ENCODE measurements around the gene PTCH2. TPM values are rescaled to one million over a fixed set of nuclear protein-coding genes. Genes with fewer than 3 reads are reported as not detected.
"Not testable (repeated sequence)": the region's sequence is repeated elsewhere in the genome, so short reads cannot be mapped to it uniquely, and the experiment has no call there.

Gene PTCH2
- total RNA-seq, 2 donors from 2014 or later = 0.26 to 0.99 TPM

DNA sequence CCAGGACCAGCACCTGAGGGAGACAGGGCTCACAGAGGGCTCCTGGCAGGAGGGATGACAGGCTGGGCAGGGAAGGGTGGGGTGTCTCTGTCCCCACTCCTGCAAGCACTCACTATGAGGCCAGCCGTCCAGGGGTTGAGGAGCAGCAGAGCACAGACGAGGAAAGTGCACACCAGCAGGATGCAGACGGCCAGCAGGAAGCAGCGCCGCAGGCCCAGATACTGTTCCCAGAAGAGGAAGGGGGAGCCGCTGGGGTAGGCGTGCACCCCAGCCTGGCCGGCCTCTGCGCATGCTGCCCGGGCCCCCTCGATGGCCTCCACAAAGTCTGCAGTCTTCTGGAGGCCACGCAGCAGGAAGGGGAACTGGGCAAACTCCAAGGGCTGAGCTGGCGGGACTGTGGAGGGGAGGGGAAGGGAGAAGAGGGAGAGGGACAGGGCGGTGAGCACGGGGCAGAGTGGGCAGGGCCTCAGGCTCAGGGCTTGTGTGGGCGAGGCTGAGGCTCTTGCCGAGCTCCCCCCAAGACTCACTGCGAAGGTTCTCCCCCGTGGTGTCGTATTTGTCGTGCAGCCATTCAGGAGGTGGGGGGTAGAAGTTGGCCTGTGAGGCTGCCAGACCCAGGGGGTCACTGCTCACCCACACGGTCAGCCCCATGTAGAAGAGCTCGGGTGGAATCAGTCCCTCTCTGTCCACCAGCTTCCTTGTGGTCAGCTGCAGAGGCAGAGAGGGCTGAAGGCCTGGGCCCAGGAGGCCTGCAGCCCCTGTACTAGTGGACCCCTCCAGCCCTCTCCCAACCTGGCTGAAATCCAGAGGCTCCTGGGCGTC is 16.5 kb downstream of the PTCH2 start:
- Histone ChIP-seq H3K9me3 (no peaks in the 10 kb centered on the region), H3K4me1 (no peaks in the 10 kb centered on the region), H3K4me3 (no peak overlapping the region), H3K36me3 (replicated peaks in 1 of 2; ENCODE audit: insufficient read depth in 1 of 2, low read depth in 2 of 2) (no peaks in the 10 kb centered on the region), H3K27ac (peak overlapping the region in 2 of 4 donors; percentile 3 to 63), H3K27me3 (no peaks in the 10 kb centered on the region)
- TF ChIP-seq, protein P1, sequence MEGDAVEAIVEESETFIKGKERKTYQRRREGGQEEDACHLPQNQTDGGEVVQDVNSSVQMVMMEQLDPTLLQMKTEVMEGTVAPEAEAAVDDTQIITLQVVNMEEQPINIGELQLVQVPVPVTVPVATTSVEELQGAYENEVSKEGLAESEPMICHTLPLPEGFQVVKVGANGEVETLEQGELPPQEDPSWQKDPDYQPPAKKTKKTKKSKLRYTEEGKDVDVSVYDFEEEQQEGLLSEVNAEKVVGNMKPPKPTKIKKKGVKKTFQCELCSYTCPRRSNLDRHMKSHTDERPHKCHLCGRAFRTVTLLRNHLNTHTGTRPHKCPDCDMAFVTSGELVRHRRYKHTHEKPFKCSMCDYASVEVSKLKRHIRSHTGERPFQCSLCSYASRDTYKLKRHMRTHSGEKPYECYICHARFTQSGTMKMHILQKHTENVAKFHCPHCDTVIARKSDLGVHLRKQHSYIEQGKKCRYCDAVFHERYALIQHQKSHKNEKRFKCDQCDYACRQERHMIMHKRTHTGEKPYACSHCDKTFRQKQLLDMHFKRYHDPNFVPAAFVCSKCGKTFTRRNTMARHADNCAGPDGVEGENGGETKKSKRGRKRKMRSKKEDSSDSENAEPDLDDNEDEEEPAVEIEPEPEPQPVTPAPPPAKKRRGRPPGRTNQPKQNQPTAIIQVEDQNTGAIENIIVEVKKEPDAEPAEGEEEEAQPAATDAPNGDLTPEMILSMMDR (IDR thresholded peaks at IDR 0.05) = no peak
- TF ChIP-seq POLR2A (IDR thresholded peaks at IDR 0.05) = peak in 1 of 3 donors; percentile 20
- DNase-seq = peak in 2 of 4 donors; percentile 14 to 72
- peak; percentile 38 for ATAC-seq
- intact Hi-C loops (cut with DNase I) = loop anchor here (5.0 kb wide), 1 partner anchor 34 kb away; no protein-coding TSS in a partner anchor
- 64 to 79% methylated on average over 19 to 24 of the region's 24 CpGs for WGBS, 2 donors

DNA sequence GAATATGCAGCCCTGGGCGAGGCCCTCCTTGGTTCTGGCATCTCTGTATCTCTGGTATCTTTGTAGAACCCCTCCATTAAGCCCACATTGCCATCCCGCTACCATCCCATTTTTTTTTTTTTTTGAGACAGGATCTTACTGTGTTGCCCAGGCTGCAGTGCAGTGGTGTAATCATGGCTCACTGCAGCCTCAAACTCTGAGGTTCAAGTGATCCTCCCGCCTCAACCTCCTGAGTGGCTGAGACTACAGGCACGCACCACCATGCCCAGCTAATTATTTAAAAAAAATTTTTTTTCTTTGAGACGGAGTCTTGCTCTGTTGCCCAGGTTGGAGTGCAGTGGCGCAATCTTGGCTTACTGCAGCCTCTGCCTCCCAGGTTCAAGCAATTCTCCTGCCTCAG is 18.7 kb downstream of the PTCH2 start:
- ATAC-seq; DNase-seq; H3K4me3 ChIP-seq; H3K27ac ChIP-seq; intact Hi-C loops (cut with DNase I); H3K36me3 ChIP-seq (replicated peaks in 1 of 2; ENCODE audit: insufficient read depth in 1 of 2, low read depth in 2 of 2); H3K27me3 ChIP-seq; H3K9me3 ChIP-seq: not testable (repeated sequence)
- peaks cover 12% of the 10 kb centered on the region for H3K4me1 ChIP-seq
- 83 to 88% methylated on average over 6 of the region's 6 CpGs for WGBS, 2 donors

DNA sequence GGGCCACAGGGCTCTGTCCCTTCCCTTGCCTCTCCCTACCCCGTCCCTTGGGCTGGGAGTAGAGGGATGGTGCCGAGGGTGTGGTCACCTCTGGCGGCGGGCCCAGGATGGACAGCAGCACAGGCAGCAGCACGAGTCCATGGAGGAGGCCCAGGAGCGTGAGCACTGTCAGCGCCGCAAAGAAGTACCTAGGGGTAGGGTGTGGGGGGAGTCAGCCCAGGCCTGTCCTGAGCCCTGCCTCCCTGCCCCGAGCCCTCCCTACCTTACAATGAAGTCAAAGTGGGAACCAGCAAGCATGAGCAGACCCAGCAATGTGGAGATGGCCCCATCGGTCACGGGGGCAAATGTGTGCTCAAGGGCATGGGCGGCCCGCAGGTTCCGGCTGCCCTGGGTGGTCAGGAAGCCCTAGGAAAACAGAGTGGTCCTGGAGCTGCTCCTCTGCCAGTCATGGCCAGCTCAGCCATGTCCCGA is 20.0 kb downstream of the PTCH2 start:
- intact Hi-C loops (cut with DNase I) = no loop called here
- TF ChIP-seq POLR2A (IDR thresholded peaks at IDR 0.05) = no peak
- TF ChIP-seq, protein P1 (IDR thresholded peaks at IDR 0.05) = no peak
- Histone ChIP-seq H3K27ac (no peak overlapping the region), H3K27me3 (no peaks in the 10 kb centered on the region), H3K4me3 (no peak overlapping the region), H3K36me3 (replicated peaks in 1 of 2; ENCODE audit: insufficient read depth in 1 of 2, low read depth in 2 of 2) (no peaks in the 10 kb centered on the region), H3K9me3 (no peaks in the 10 kb centered on the region), H3K4me1 (peaks cover 20% of the 10 kb centered on the region)
- ATAC-seq = no peak
- WGBS, 2 donors = 88 to 96% methylated on average over 5 to 15 of the region's 15 CpGs
- peak in 1 of 4 donors; percentile 13 for DNase-seq

DNA sequence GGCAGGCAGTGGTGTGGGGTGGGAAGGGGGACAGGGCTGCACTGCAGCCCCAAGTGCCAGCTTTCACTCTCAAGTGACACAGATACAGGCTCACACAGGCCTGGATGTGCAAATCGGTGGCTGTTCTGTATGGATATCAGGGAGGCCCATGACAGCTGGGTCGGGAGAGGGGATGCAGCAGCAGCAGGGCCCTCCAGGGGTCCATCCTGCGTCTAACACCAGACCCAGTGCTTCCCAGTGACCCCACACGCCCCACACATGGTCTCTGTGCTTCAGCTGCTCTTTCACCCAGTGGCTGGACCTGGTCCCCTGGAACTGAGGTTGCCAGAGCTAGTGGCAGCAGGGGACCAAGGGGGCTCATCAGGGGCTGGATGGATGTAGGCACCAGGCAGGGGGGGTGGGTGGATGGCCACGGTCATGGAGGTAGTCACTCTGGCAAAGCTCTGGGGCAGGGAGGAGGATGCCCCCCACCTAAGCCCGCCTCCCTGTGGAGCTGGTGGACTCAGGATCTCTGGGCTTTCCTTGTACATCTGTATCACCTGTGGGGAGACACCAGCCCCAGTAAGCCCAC is 20.8 kb downstream of the PTCH2 start:
- H3K27ac ChIP-seq = no peak overlapping the region
- WGBS, 2 donors = 77 to 90% methylated on average over 2 to 6 of the region's 6 CpGs
- TF ChIP-seq, protein P1 (IDR thresholded peaks at IDR 0.05) = no peak
- no peak for TF ChIP-seq POLR2A (IDR thresholded peaks at IDR 0.05)
- H3K4me1 ChIP-seq = peaks cover 20% of the 10 kb centered on the region
- DNase-seq (no peak), ATAC-seq (no peak)
- no peaks in the 10 kb centered on the region for H3K27me3 ChIP-seq
- no peaks in the 10 kb centered on the region for H3K36me3 ChIP-seq (replicated peaks in 1 of 2; ENCODE audit: insufficient read depth in 1 of 2, low read depth in 2 of 2)
- H3K4me3 ChIP-seq = no peak overlapping the region
- no peaks in the 10 kb centered on the region for H3K9me3 ChIP-seq
- intact Hi-C loops (cut with DNase I) = no loop called here

DNA sequence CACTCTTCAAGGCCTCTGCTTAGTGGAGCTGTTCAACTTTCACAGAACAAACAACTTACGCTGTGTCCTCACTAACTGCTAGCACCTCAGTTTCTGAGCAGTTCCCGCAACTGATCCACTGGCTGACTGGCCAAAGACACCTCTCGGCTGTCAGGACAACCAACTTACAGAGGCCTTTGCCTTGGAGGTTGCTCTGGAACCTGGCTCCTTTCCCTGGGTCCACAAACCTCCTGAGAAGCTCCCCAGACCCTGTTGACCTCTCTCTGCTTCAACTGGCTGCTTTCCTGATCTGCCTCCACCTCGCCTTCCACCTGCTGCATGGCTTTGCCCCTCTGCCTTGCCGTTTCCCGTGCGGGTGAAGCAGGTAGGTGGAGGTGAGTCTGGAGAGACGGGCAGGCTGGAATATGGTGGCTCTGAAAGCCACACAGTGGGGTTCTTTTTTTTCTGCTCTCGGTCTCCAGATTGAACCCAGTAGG is 21.8 kb downstream of the PTCH2 start:
- no peak for TF ChIP-seq POLR2A (IDR thresholded peaks at IDR 0.05)
- Histone ChIP-seq H3K36me3 (replicated peaks in 1 of 2; ENCODE audit: insufficient read depth in 1 of 2, low read depth in 2 of 2) (no peaks in the 10 kb centered on the region), H3K9me3 (no peaks in the 10 kb centered on the region), H3K4me3 (no peak overlapping the region), H3K27me3 (no peaks in the 10 kb centered on the region), H3K27ac (no peak overlapping the region), H3K4me1 (peaks cover 20% of the 10 kb centered on the region)
- WGBS, 2 donors = 80 to 83% methylated on average over 7 to 9 of the region's 9 CpGs
- DNase-seq = no peak
- intact Hi-C loops (cut with DNase I) = no loop called here
- ATAC-seq = no peak
